Activated T-helper 17 cell treated with anti-CD3 and anti-CD28 coated beads, Interleukin-2, amount 50 U/mL, for 72 hours (primary cell): Measurements from ENCODE around the gene PFDN4. TPM values are rescaled to one million over a fixed set of nuclear protein-coding genes. Genes with fewer than 3 reads are reported as not detected.
"Not testable (repeated sequence)": the region's sequence is repeated elsewhere in the genome, so short reads cannot be mapped to it uniquely, and the experiment has no call there.

Experiments
- ATAC-seq: fragments of 150-1000 bp; cut with Tn5 transposase; replicated peaks from 2 replicates; pipeline ENCODE4 v1.10.0; 2021; ENCODE audit warnings: mild to moderate bottlenecking, moderate library complexity
- H3K27ac Mint-ChIP-seq: one replicate; pipeline ENCODE4 v1.8.0; 2022; ENCODE audit warnings: mixed read lengths
- H3K27me3 Mint-ChIP-seq: one replicate; pipeline ENCODE4 v1.8.0; 2022; ENCODE audit warnings: mixed read lengths
- H3K36me3 Mint-ChIP-seq: one replicate; pipeline ENCODE4 v1.8.0; 2022; ENCODE audit warnings: low read depth, mild to moderate bottlenecking, mixed read lengths
- H3K4me1 Mint-ChIP-seq: one replicate; pipeline ENCODE4 v1.8.0; 2022; ENCODE audit warnings: mixed read lengths
- H3K4me3 Mint-ChIP-seq: one replicate; pipeline ENCODE4 v1.8.0; 2022; ENCODE audit warnings: mild to moderate bottlenecking, mixed read lengths
- H3K9me3 Mint-ChIP-seq: one replicate; pipeline ENCODE4 v1.8.0; 2022; ENCODE audit warnings: mixed read lengths
- total RNA-seq, 2 donors: library from RNA; stranded (reverse); gene quantifications; one replicate each; pipeline ENCODE4 v1.2.3, GENCODE V29; 2022

The PFDN4 gene
- total RNA-seq, 2 donors from 2014 or later: 32.5 to 35.8 TPM

- not testable (repeated sequence) for H3K9me3 Mint-ChIP-seq, H3K36me3 Mint-ChIP-seq, H3K27me3 Mint-ChIP-seq, H3K4me1 Mint-ChIP-seq, ATAC-seq, H3K4me3 Mint-ChIP-seq
- peak overlapping the region; percentile 4 for H3K27ac Mint-ChIP-seq
Observed at GRCh38 chr20:54248705-54249104, 40.8 kb downstream of the PFDN4 start.

- Mint-ChIP-seq H3K4me3 (no peak overlapping the region), H3K36me3 (no peaks in the 10 kb centered on the region), H3K9me3 (peaks cover 5% of the 10 kb centered on the region), H3K27me3 (no peaks in the 10 kb centered on the region), H3K27ac (no peak overlapping the region), H3K4me1 (no peaks in the 10 kb centered on the region)
- no peak for ATAC-seq
Observed at GRCh38 chr20:54250691-54251090, 42.8 kb downstream of the PFDN4 start.

GRCh38 chr20:54251096-54251495 is 43.2 kb downstream of the PFDN4 start:
- H3K4me1 Mint-ChIP-seq: no peaks in the 10 kb centered on the region
- H3K27me3 Mint-ChIP-seq: no peaks in the 10 kb centered on the region
- H3K27ac Mint-ChIP-seq: no peak overlapping the region
- no peak for ATAC-seq
- H3K9me3 Mint-ChIP-seq: peaks cover 5% of the 10 kb centered on the region
- H3K36me3 Mint-ChIP-seq: no peaks in the 10 kb centered on the region
- H3K4me3 Mint-ChIP-seq: no peak overlapping the region

- Mint-ChIP-seq H3K27me3 (peaks cover 4% of the 10 kb centered on the region), H3K27ac (no peak overlapping the region), H3K36me3 (no peaks in the 10 kb centered on the region), H3K4me3 (no peak overlapping the region), H3K9me3 (no peaks in the 10 kb centered on the region), H3K4me1 (no peaks in the 10 kb centered on the region)
- no peak for ATAC-seq
Observed at GRCh38 chr20:54254596-54254995, 46.7 kb downstream of the PFDN4 start.

GRCh38 chr20:54255157-54255556 is 47.3 kb downstream of the PFDN4 start:
- H3K36me3 Mint-ChIP-seq: no peaks in the 10 kb centered on the region
- no peaks in the 10 kb centered on the region for H3K9me3 Mint-ChIP-seq
- no peak overlapping the region for H3K27ac Mint-ChIP-seq
- no peak for ATAC-seq
- H3K4me3 Mint-ChIP-seq: no peak overlapping the region
- no peaks in the 10 kb centered on the region for H3K4me1 Mint-ChIP-seq
- peaks cover 4% of the 10 kb centered on the region for H3K27me3 Mint-ChIP-seq

- Mint-ChIP-seq H3K4me3 (no peak overlapping the region), H3K4me1 (no peaks in the 10 kb centered on the region), H3K9me3 (no peaks in the 10 kb centered on the region), H3K27me3 (peaks cover 4% of the 10 kb centered on the region), H3K27ac (no peak overlapping the region), H3K36me3 (no peaks in the 10 kb centered on the region)
- no peak for ATAC-seq
Observed at GRCh38 chr20:54256202-54256601, 48.3 kb downstream of the PFDN4 start.

GRCh38 chr20:54257071-54257816 is 49.4 kb downstream of the PFDN4 start:
- Mint-ChIP-seq H3K9me3 (no peaks in the 10 kb centered on the region), H3K4me1 (no peaks in the 10 kb centered on the region), H3K27me3 (peaks cover 4% of the 10 kb centered on the region), H3K4me3 (no peak overlapping the region), H3K27ac (no peak overlapping the region), H3K36me3 (no peaks in the 10 kb centered on the region)
- no peak for ATAC-seq

- Mint-ChIP-seq H3K9me3 (no peaks in the 10 kb centered on the region), H3K27me3 (peaks cover 10% of the 10 kb centered on the region), H3K4me3 (no peak overlapping the region), H3K36me3 (no peaks in the 10 kb centered on the region), H3K27ac (no peak overlapping the region), H3K4me1 (no peaks in the 10 kb centered on the region)
- ATAC-seq: no peak
Observed at GRCh38 chr20:54260116-54260515, 52.2 kb downstream of the PFDN4 start.

GRCh38 chr20:54262671-54263070 is 54.8 kb downstream of the PFDN4 start:
- no peak for ATAC-seq
- Mint-ChIP-seq H3K9me3 (no peaks in the 10 kb centered on the region), H3K27me3 (peaks cover 13% of the 10 kb centered on the region), H3K4me1 (no peaks in the 10 kb centered on the region), H3K4me3 (no peak overlapping the region), H3K27ac (no peak overlapping the region), H3K36me3 (no peaks in the 10 kb centered on the region)

GRCh38 chr20:54263116-54263690 is 55.3 kb downstream of the PFDN4 start:
- Mint-ChIP-seq H3K4me1 (no peaks in the 10 kb centered on the region), H3K36me3 (no peaks in the 10 kb centered on the region), H3K4me3 (no peak overlapping the region), H3K9me3 (no peaks in the 10 kb centered on the region), H3K27me3 (peaks cover 15% of the 10 kb centered on the region), H3K27ac (no peak overlapping the region)
- ATAC-seq: no peak

- not testable (repeated sequence) for H3K4me1 Mint-ChIP-seq, H3K4me3 Mint-ChIP-seq, H3K27ac Mint-ChIP-seq, ATAC-seq, H3K36me3 Mint-ChIP-seq, H3K9me3 Mint-ChIP-seq
- H3K27me3 Mint-ChIP-seq: peaks cover 19% of the 10 kb centered on the region
Observed at GRCh38 chr20:54265791-54266190, 57.9 kb downstream of the PFDN4 start.

- H3K9me3 Mint-ChIP-seq: no peaks in the 10 kb centered on the region
- no peaks in the 10 kb centered on the region for H3K36me3 Mint-ChIP-seq
- ATAC-seq: no peak
- H3K27ac Mint-ChIP-seq: no peak overlapping the region
- no peaks in the 10 kb centered on the region for H3K4me1 Mint-ChIP-seq
- H3K4me3 Mint-ChIP-seq: no peak overlapping the region
- peaks cover 19% of the 10 kb centered on the region for H3K27me3 Mint-ChIP-seq
Observed at GRCh38 chr20:54266844-54267243, 59.0 kb downstream of the PFDN4 start.

- ATAC-seq: peak; percentile 50
- Mint-ChIP-seq H3K9me3 (no peaks in the 10 kb centered on the region), H3K27me3 (peaks cover 22% of the 10 kb centered on the region), H3K4me3 (no peak overlapping the region), H3K36me3 (no peaks in the 10 kb centered on the region), H3K4me1 (no peaks in the 10 kb centered on the region), H3K27ac (no peak overlapping the region)
Observed at GRCh38 chr20:54267483-54268003, 59.7 kb downstream of the PFDN4 start.

GRCh38 chr20:54268941-54269340 is 61.1 kb downstream of the PFDN4 start:
- H3K9me3 Mint-ChIP-seq: no peaks in the 10 kb centered on the region
- H3K27ac Mint-ChIP-seq: no peak overlapping the region
- peaks cover 24% of the 10 kb centered on the region for H3K27me3 Mint-ChIP-seq
- no peak overlapping the region for H3K4me3 Mint-ChIP-seq
- no peaks in the 10 kb centered on the region for H3K36me3 Mint-ChIP-seq
- H3K4me1 Mint-ChIP-seq: no peaks in the 10 kb centered on the region
- no peak for ATAC-seq
